A549 (cell line): ENCODE data around the gene SRSF4. TPM values are rescaled to one million over a fixed set of nuclear protein-coding genes. Genes with fewer than 3 reads are reported as not detected.

Source experiments
- ATAC-seq, 2 experiments: fragments of 200-7000 bp in 1 of 2; fragments of >200 bp in 1 of 2; cut with Nextera tagmentation in 1 of 2; cut with Tn5 transposase in 1 of 2; 3 replicates each; pipeline versions ENCODE4 v1.8.0 to v1.9.1; 2018 to 2020; ENCODE audit warnings: mild to moderate bottlenecking in 1 of 2, moderate library complexity in 1 of 2
- CTCF ChIA-PET: fragments of 300-600 bp; sonication (Branson Sonifier 250); formaldehyde crosslinking; extraction: SDS; loops from one replicate; lab custom pipeline; 2021; ENCODE audit warnings: antibody characterized with exemption, inconsistent platforms; lab: Yijun Ruan, JAX
- POLR2A ChIA-PET: fragments of 350-600 bp; formaldehyde crosslinking; extraction: SDS; loops from one replicate; lab custom pipeline; 2021; ENCODE audit warnings: antibody characterized with exemption, inconsistent platforms; lab: Yijun Ruan, JAX
- DNase-seq, 2 experiments: peaks; one replicate each; pipeline versions ENCODE4 v3.0.0 to v3.0.0-alpha.2; 2011 to 2016; ENCODE audit warnings: low read depth in 1 of 2, low spot score in 1 of 2
- FAIRE-seq: peaks from 2 replicates; lab custom pipeline; 2011; peaks lifted over from hg19 to GRCh38; lab: Jason Lieb, UNC
- H3K27ac ChIP-seq, 2 experiments: fragments of >200 bp; sonication (Bioruptor Twin); formaldehyde crosslinking; 3 replicates each; pipeline ENCODE4 v1.5.1; 2016 to 2017
- H3K4me1 ChIP-seq: fragments of >200 bp; sonication (Bioruptor Twin); formaldehyde crosslinking; 3 replicates; pipeline ENCODE4 v1.6.1; 2016
- H3K4me2 ChIP-seq: fragments of >200 bp; sonication (Bioruptor Twin); formaldehyde crosslinking; 3 replicates; pipeline ENCODE4 v1.6.1; 2016
- H3K4me3 ChIP-seq: fragments of >200 bp; sonication (Bioruptor Twin); formaldehyde crosslinking; 3 replicates; pipeline ENCODE4 v1.5.1; 2016
- H3K9me3 ChIP-seq: fragments of >200 bp; sonication (Bioruptor Twin); formaldehyde crosslinking; 3 replicates; pipeline ENCODE4 v1.6.1; 2016
- BHLHE40 ChIP-seq: IDR thresholded peaks from 2 replicates; pipeline ENCODE4 v1.6.1; 2012; ENCODE audit warnings: low read depth, low read length, inconsistent platforms
- CEBPB ChIP-seq, 2 experiments: fragments of >200 bp in 1 of 2; sonication (Bioruptor Twin) in 1 of 2; formaldehyde crosslinking in 1 of 2; IDR thresholded peaks; 2 replicates each; pipeline ENCODE4 v1.6.1; 2012 to 2016
- CHD4 ChIP-seq: fragments of 200-600 bp; sonication (generic); IDR thresholded peaks from 2 replicates; pipeline ENCODE4 v1.6.1; 2016; ENCODE audit warnings: antibody characterized with exemption, mild to moderate bottlenecking, borderline replicate concordance
- ELK1 ChIP-seq: fragments of 150-350 bp; IDR thresholded peaks from 2 replicates; pipeline ENCODE4 v1.6.1; 2014; ENCODE audit warnings: low read depth, mild to moderate bottlenecking, low read length
- FOSL2 ChIP-seq, 2 experiments: fragments of 450-650 bp in 1 of 2; fragments of >200 bp in 1 of 2; sonication (Bioruptor Twin) in 1 of 2; formaldehyde crosslinking; IDR thresholded peaks; 2 replicates each; pipeline versions ENCODE4 v1.5.0 to v1.6.1; 2016 to 2020; ENCODE audit warnings: mild to moderate bottlenecking in 1 of 2, moderate library complexity in 1 of 2
- FOXS1 ChIP-seq: fragments of 250-450 bp; sonication (Bioruptor Pico); IDR thresholded peaks from 2 replicates; pipeline ENCODE4 v1.5.0; 2020; ENCODE audit warnings: mild to moderate bottlenecking, moderate library complexity
- GATA3 ChIP-seq: IDR thresholded peaks from 2 replicates; pipeline ENCODE4 v1.6.1; 2012; ENCODE audit warnings: borderline replicate concordance
- HDAC2 ChIP-seq: fragments of 200-600 bp; sonication (generic); IDR thresholded peaks from 2 replicates; pipeline ENCODE4 v1.6.1; 2016
- HOXA7 ChIP-seq: fragments of 250-450 bp; sonication (Bioruptor Pico); IDR thresholded peaks from 2 replicates; pipeline ENCODE4 v1.5.0; 2020; ENCODE audit warnings: mild to moderate bottlenecking, moderate library complexity
- HOXB13 ChIP-seq: fragments of 250-450 bp; sonication (Bioruptor Pico); IDR thresholded peaks from 2 replicates; pipeline ENCODE4 v1.5.0; 2020; ENCODE audit warnings: low read depth, mild to moderate bottlenecking, moderate library complexity
- KDM5A ChIP-seq: fragments of 200-600 bp; sonication (generic); IDR thresholded peaks from 2 replicates; pipeline ENCODE4 v1.6.1; 2016; ENCODE audit warnings: antibody characterized with exemption, mild to moderate bottlenecking
- MAFK ChIP-seq: fragments of 450-650 bp; IDR thresholded peaks from 2 replicates; pipeline ENCODE4 v1.6.1; 2014; ENCODE audit not compliant: partially characterized antibody
- NFE2L2 ChIP-seq: fragments of 150-350 bp; conservative IDR thresholded peaks from 2 replicates; pipeline ENCODE4 v1.6.1; 2014; ENCODE audit warnings: low read length
- NR3C1 ChIP-seq: fragments of >200 bp; sonication (Bioruptor Twin); formaldehyde crosslinking; IDR thresholded peaks from 3 replicates; pipeline ENCODE4 v1.6.1; 2017
- PBX3 ChIP-seq: IDR thresholded peaks from 2 replicates; pipeline ENCODE4 v1.6.1; 2012
- POLR2AphosphoS2 ChIP-seq: conservative IDR thresholded peaks from 2 replicates; pipeline ENCODE4 v1.6.1; 2012; ENCODE audit warnings: low read length, improper control_type of control experiment, inconsistent platforms
- RCOR1 ChIP-seq: fragments of 150-350 bp; IDR thresholded peaks from 2 replicates; pipeline ENCODE4 v1.6.1; 2014; ENCODE audit warnings: antibody characterized with exemption, low read length, low read depth
- REST ChIP-seq: fragments of 200-600 bp; sonication (generic); IDR thresholded peaks from 2 replicates; pipeline ENCODE4 v1.6.1; 2016; ENCODE audit warnings: antibody characterized with exemption, mild to moderate bottlenecking, moderate library complexity
- ZFP36 ChIP-seq: fragments of 450-650 bp; IDR thresholded peaks from 2 replicates; pipeline ENCODE4 v1.6.1; 2014; ENCODE audit warnings: borderline replicate concordance; ENCODE audit not compliant: partially characterized antibody
- ZSCAN20 ChIP-seq: fragments of 250-450 bp; sonication (Bioruptor Pico); IDR thresholded peaks from 2 replicates; pipeline ENCODE4 v1.8.0; 2022; ENCODE audit warnings: mild to moderate bottlenecking, moderate library complexity
- WGBS: methylation state at CpG from one replicate; pipeline ENCODE4 v1.1.6; 2017; ENCODE audit errors: missing lambda C conversion rate; 5-methylcytosine and 5-hydroxymethylcytosine counted together
- polyA plus RNA-seq, 4 experiments: library from polyadenylated mRNA; depleted of rRNA in 3 of 4; stranded (reverse); fragments of >200 nt; fragmentation: RNase III in 1 of 4; extraction: RNeasy Plus Mini Kit Qiagen cat#74134 plus additional on column Dnase treatment in 1 of 4; gene quantifications; 2 replicates in 3 of 4; 3 replicates in 1 of 4; pipeline ENCODE4 v1.2.3, GENCODE V29; 2011 to 2017
- TF ChIP-seq, protein P1 (sequence below): IDR thresholded peaks from 2 replicates; pipeline ENCODE4 v1.6.1; 2012; ENCODE audit warnings: low read depth, borderline replicate concordance

Gene SRSF4
- polyA plus RNA-seq, 2 of the 4 experiments (the other 2 are of a cell fraction), result 45.6 to 64.5 TPM

DNA sequence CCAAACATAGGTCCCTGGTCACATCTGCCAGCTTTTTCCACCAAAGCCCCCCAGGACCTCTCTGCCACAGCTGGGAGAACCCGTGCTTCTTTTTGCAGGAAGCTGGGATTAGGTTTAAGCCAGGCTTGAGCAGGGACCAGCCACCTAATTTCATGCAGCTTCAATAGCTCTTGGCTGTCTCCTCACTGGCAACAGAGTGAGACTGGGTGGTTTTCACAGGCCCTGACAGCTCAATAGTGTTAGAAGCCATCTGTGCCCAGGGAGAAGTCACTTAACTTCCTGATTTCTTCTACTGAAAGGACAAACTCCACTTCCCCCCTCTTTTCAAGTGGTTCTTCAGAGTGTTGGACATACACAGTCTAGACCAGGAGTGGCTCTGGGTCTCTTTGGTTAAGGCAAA, 20.4 kb upstream of the SRSF4 start:
- H3K27ac ChIP-seq, result peak overlapping the region in 1 of 2 experiments; percentile 65; a peak in 2 of 6 replicates
- H3K4me1 ChIP-seq, result peaks cover 9% of the 10 kb centered on the region
- TF ChIP-seq, protein P1, sequence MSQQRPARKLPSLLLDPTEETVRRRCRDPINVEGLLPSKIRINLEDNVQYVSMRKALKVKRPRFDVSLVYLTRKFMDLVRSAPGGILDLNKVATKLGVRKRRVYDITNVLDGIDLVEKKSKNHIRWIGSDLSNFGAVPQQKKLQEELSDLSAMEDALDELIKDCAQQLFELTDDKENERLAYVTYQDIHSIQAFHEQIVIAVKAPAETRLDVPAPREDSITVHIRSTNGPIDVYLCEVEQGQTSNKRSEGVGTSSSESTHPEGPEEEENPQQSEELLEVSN, result no peak
- no peak for TF ChIP-seq GATA3
- no peak for TF ChIP-seq HOXB13 (CRISPR knock-in tag)
- no peak for TF ChIP-seq HDAC2
- no peak for TF ChIP-seq CEBPB (IDR thresholded peaks at IDR 0.05)
- no peak for TF ChIP-seq KDM5A
- TF ChIP-seq FOXS1, result no peak
- TF ChIP-seq POLR2AphosphoS2, result no peak
- no peak for TF ChIP-seq ZSCAN20 (CRISPR knock-in tag)
- no peak for TF ChIP-seq REST
- TF ChIP-seq NR3C1, result no peak
- TF ChIP-seq ZFP36, result no peak
- TF ChIP-seq MAFK, result no peak
- no peak for TF ChIP-seq NFE2L2
- no peak for TF ChIP-seq RCOR1
- 100% methylated on average over 1 of the region's 1 CpG for WGBS
- ChIA-PET POLR2A (interaction anchor here (1.0 to 1.2 kb wide), 2 partner anchors 20 to 320 kb away, joined by 3 to 4 read pairs; partner anchors contain the start of gene SRSF4), CTCF (interaction anchor here (0.6 to 4.2 kb wide), 27 partner anchors 9 to 1507 kb away, joined by 3 to 30 read pairs (median 4); partner anchors contain the start of genes SRSF4 and TMEM200B)
- H3K9me3 ChIP-seq, result no peaks in the 10 kb centered on the region
- no peak for ATAC-seq
- no peak for FAIRE-seq
- DNase-seq, result no peak
- H3K4me3 ChIP-seq, result no peak overlapping the region
- no peak overlapping the region for H3K4me2 ChIP-seq

GRCh38 chr1:29201595-29202051, 19.9 kb upstream of the SRSF4 start:
- no peak for FAIRE-seq
- no peak for TF ChIP-seq FOXS1
- Histone ChIP-seq H3K4me3 (no peak overlapping the region), H3K27ac (no peak overlapping the region; a peak in 1 of 6 replicates), H3K9me3 (no peaks in the 10 kb centered on the region), H3K4me2 (no peak overlapping the region), H3K4me1 (peaks cover 11% of the 10 kb centered on the region)
- ATAC-seq, result no peak
- ChIA-PET CTCF (interaction anchor here (1.3 to 4.2 kb wide), 11 partner anchors 9 to 324 kb away, joined by 3 to 30 read pairs (median 13); partner anchors contain the start of gene SRSF4), POLR2A (no interaction called here)
- DNase-seq, result no peak
- WGBS, result 89% methylated on average over 6 of the region's 6 CpGs

GRCh38 chr1:29200906-29201594, 19.4 kb upstream of the SRSF4 start:
- ChIA-PET CTCF (interaction anchor here (2.2 to 4.2 kb wide), 6 partner anchors 19 to 323 kb away, joined by 8 to 30 read pairs (median 16); partner anchors contain the start of gene SRSF4), POLR2A (no interaction called here)
- 80% methylated on average over 4 of the region's 5 CpGs for WGBS
- no peak for DNase-seq
- ATAC-seq, result no peak
- H3K9me3 ChIP-seq, result no peaks in the 10 kb centered on the region
- H3K4me1 ChIP-seq, result peaks cover 11% of the 10 kb centered on the region
- no peak overlapping the region for H3K4me3 ChIP-seq
- FAIRE-seq, result no peak
- no peak overlapping the region for H3K27ac ChIP-seq
- H3K4me2 ChIP-seq, result no peak overlapping the region
- no peak for TF ChIP-seq CHD4
- no peak for TF ChIP-seq REST
- no peak for TF ChIP-seq ELK1
- no peak for TF ChIP-seq BHLHE40
- no peak for TF ChIP-seq HOXB13 (CRISPR knock-in tag)
- no peak for TF ChIP-seq HOXA7 (CRISPR knock-in tag)
- no peak for TF ChIP-seq FOSL2 (IDR thresholded peaks at IDR 0.05)
- no peak for TF ChIP-seq FOSL2 (CRISPR knock-in tag; IDR thresholded peaks at IDR 0.05)
- no peak for TF ChIP-seq PBX3
